HuH-7 (cell line): ENCODE results near the gene CNTN5.
A peak's percentile ranks its signal among the peaks of the same experiment; 100 is the strongest.

Experiments used
- DNase-seq: peaks from one replicate; pipeline ENCODE4 v3.0.0; 2011; ENCODE audit warnings: low spot score

Gene CNTN5

GRCh38 chr11:99630629-99631028 is 609.9 kb downstream of the CNTN5 start:
- no peak for DNase-seq

GRCh38 chr11:99631618-99632017 is 610.9 kb downstream of the CNTN5 start:
- DNase-seq: no peak

GRCh38 chr11:99632969-99633368 is 612.2 kb downstream of the CNTN5 start:
- no peak for DNase-seq

GRCh38 chr11:99634581-99634980 is 613.8 kb downstream of the CNTN5 start:
- DNase-seq: no peak

- no peak for DNase-seq
These were observed 617.4 kb downstream of the CNTN5 start for GRCh38 chr11:99638073-99638553.

- no peak for DNase-seq
These were observed 619.9 kb downstream of the CNTN5 start for GRCh38 chr11:99640671-99641070.

GRCh38 chr11:99645934-99646333 is 625.2 kb downstream of the CNTN5 start:
- DNase-seq: no peak

- no peak for DNase-seq
These were observed 649.4 kb downstream of the CNTN5 start for GRCh38 chr11:99670067-99670676.

- DNase-seq: no peak
These were observed 651.2 kb downstream of the CNTN5 start for GRCh38 chr11:99671808-99672409.

- no peak for DNase-seq
These were observed 655.5 kb downstream of the CNTN5 start for GRCh38 chr11:99676292-99676691.

GRCh38 chr11:99682171-99682570 is 661.4 kb downstream of the CNTN5 start:
- DNase-seq: no peak

- no peak for DNase-seq
These were observed 661.9 kb downstream of the CNTN5 start for GRCh38 chr11:99682646-99683045.

- DNase-seq: no peak
These were observed 663.2 kb downstream of the CNTN5 start for GRCh38 chr11:99683933-99684332.

GRCh38 chr11:99686838-99687237 is 666.1 kb downstream of the CNTN5 start:
- no peak for DNase-seq

GRCh38 chr11:99687320-99687719 is 666.6 kb downstream of the CNTN5 start:
- DNase-seq: no peak

- DNase-seq: no peak
These were observed 673.3 kb downstream of the CNTN5 start for GRCh38 chr11:99693941-99694492.

- DNase-seq: no peak
These were observed 674.4 kb downstream of the CNTN5 start for GRCh38 chr11:99695106-99695505.

- DNase-seq: no peak
These were observed 686.1 kb downstream of the CNTN5 start for GRCh38 chr11:99706848-99707247.

- no peak for DNase-seq
These were observed 688.4 kb downstream of the CNTN5 start for GRCh38 chr11:99708928-99709672.

- no peak for DNase-seq
These were observed 695.6 kb downstream of the CNTN5 start for GRCh38 chr11:99716302-99716701.

- no peak for DNase-seq
These were observed 697.5 kb downstream of the CNTN5 start for GRCh38 chr11:99718291-99718690.

- peak; percentile 12 for DNase-seq
These were observed 718.8 kb downstream of the CNTN5 start for GRCh38 chr11:99739464-99740089.
